ENCODE measurements around the gene MCOLN3.

MCOLN3 gene

GRCh38 chr1:85074365-85074964 is 26.2 kb upstream of the MCOLN3 start:
- Histone ChIP-seq H3K4me1 (ENCODE audit: insufficient read depth, low read length, severe bottlenecking) (no peaks in the 10 kb centered on the region), H3K9me3 (ENCODE audit: low read length) (no peaks in the 10 kb centered on the region), H4K20me1 (ENCODE audit: insufficient read depth, low read length) (no peaks in the 10 kb centered on the region), H3K27me3 (ENCODE audit: insufficient read depth, low read length) (no peaks in the 10 kb centered on the region), H3K79me2 (ENCODE audit: insufficient read depth, low read length) (no peaks in the 10 kb centered on the region), H2AFZ (ENCODE audit: low read length) (no peak overlapping the region), H3F3A (ENCODE audit: insufficient read depth, low read length) (no peaks in the 10 kb centered on the region), H3K27ac (ENCODE audit: low read depth, low read length, poor library complexity, severe bottlenecking) (no peak overlapping the region), H3K4me3 (ENCODE audit: low read depth, low read length, poor library complexity, severe bottlenecking) (no peak overlapping the region), H3K4me2 (ENCODE audit: low read length) (no peak overlapping the region), H3K9me2 (ENCODE audit: low read depth, low read length) (no peaks in the 10 kb centered on the region), H3K36me3 (ENCODE audit: insufficient read depth, low read length) (no peaks in the 10 kb centered on the region), H3K9ac (ENCODE audit: low read length) (no peak overlapping the region)
- TF ChIP-seq CTCF (IDR thresholded peaks at IDR 0.05; ENCODE audit: low read length), result no peak
- no peak for TF ChIP-seq EZH2 (IDR thresholded peaks at IDR 0.05; ENCODE audit: borderline replicate concordance, low read length)

GRCh38 chr1:85070972-85071492 is 22.7 kb upstream of the MCOLN3 start:
- H3F3A ChIP-seq (ENCODE audit: insufficient read depth, low read length), result no peaks in the 10 kb centered on the region
- no peaks in the 10 kb centered on the region for H4K20me1 ChIP-seq (ENCODE audit: insufficient read depth, low read length)
- H2AFZ ChIP-seq (ENCODE audit: low read length), result no peak overlapping the region
- H3K9ac ChIP-seq (ENCODE audit: low read length), result no peak overlapping the region
- no peak overlapping the region for H3K4me2 ChIP-seq (ENCODE audit: low read length)
- H3K79me2 ChIP-seq (ENCODE audit: insufficient read depth, low read length), result no peaks in the 10 kb centered on the region
- H3K27ac ChIP-seq (ENCODE audit: low read depth, low read length, poor library complexity, severe bottlenecking), result no peak overlapping the region
- H3K4me1 ChIP-seq (ENCODE audit: insufficient read depth, low read length, severe bottlenecking), result no peaks in the 10 kb centered on the region
- H3K9me2 ChIP-seq (ENCODE audit: low read depth, low read length), result no peaks in the 10 kb centered on the region
- no peaks in the 10 kb centered on the region for H3K36me3 ChIP-seq (ENCODE audit: insufficient read depth, low read length)
- TF ChIP-seq CTCF (IDR thresholded peaks at IDR 0.05; ENCODE audit: low read length) (no peak), EZH2 (IDR thresholded peaks at IDR 0.05; ENCODE audit: borderline replicate concordance, low read length) (no peak)
- H3K9me3 ChIP-seq (ENCODE audit: low read length), result no peaks in the 10 kb centered on the region
- H3K4me3 ChIP-seq (ENCODE audit: low read depth, low read length, poor library complexity, severe bottlenecking), result no peak overlapping the region
- no peaks in the 10 kb centered on the region for H3K27me3 ChIP-seq (ENCODE audit: insufficient read depth, low read length)

- Histone ChIP-seq H3K27ac (ENCODE audit: low read depth, low read length, poor library complexity, severe bottlenecking) (no peak overlapping the region), H3K4me3 (ENCODE audit: low read depth, low read length, poor library complexity, severe bottlenecking) (no peak overlapping the region), H3K9me2 (ENCODE audit: low read depth, low read length) (no peaks in the 10 kb centered on the region), H4K20me1 (ENCODE audit: insufficient read depth, low read length) (no peaks in the 10 kb centered on the region), H3K79me2 (ENCODE audit: insufficient read depth, low read length) (no peaks in the 10 kb centered on the region), H3K4me1 (ENCODE audit: insufficient read depth, low read length, severe bottlenecking) (no peaks in the 10 kb centered on the region), H3K9me3 (ENCODE audit: low read length) (no peaks in the 10 kb centered on the region), H3K4me2 (ENCODE audit: low read length) (no peak overlapping the region), H3K27me3 (ENCODE audit: insufficient read depth, low read length) (no peaks in the 10 kb centered on the region), H2AFZ (ENCODE audit: low read length) (no peak overlapping the region), H3K9ac (ENCODE audit: low read length) (no peak overlapping the region), H3K36me3 (ENCODE audit: insufficient read depth, low read length) (no peaks in the 10 kb centered on the region), H3F3A (ENCODE audit: insufficient read depth, low read length) (no peaks in the 10 kb centered on the region)
- TF ChIP-seq CTCF (IDR thresholded peaks at IDR 0.05; ENCODE audit: low read length), result no peak
- no peak for TF ChIP-seq EZH2 (IDR thresholded peaks at IDR 0.05; ENCODE audit: borderline replicate concordance, low read length)
These were observed 20.5 kb upstream of the MCOLN3 start for GRCh38 chr1:85068846-85069245.

Data from OCI-LY1 (cell line).